Measurements from ENCODE around the gene CD72.

Gene CD72

DNA sequence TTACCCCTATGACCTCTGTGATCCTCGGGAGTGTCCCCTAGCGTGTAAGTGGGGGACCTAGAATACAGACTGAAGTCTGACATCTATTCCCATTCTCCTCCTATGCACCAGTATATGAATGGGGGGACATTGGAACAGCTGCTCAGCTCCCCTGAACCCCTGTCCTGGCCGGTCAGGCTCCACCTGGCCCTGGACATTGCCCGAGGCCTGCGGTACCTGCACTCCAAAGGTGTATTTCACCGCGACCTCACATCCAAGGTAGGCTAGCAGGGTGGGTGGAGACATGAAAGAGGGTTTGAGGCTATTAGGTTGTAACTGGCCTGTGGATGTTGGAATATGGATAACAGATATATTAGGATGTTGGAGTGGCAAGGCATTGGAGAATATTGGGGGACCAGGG, 11.5 kb downstream of the CD72 start:
- TF ChIP-seq, protein P1, sequence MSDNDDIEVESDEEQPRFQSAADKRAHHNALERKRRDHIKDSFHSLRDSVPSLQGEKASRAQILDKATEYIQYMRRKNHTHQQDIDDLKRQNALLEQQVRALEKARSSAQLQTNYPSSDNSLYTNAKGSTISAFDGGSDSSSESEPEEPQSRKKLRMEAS (IDR thresholded peaks at IDR 0.05; ENCODE audit: low read depth, low read length) = no peak
- no peak for TF ChIP-seq MYC (IDR thresholded peaks at IDR 0.05; ENCODE audit: low read depth, low read length)
- TF ChIP-seq, protein P2, sequence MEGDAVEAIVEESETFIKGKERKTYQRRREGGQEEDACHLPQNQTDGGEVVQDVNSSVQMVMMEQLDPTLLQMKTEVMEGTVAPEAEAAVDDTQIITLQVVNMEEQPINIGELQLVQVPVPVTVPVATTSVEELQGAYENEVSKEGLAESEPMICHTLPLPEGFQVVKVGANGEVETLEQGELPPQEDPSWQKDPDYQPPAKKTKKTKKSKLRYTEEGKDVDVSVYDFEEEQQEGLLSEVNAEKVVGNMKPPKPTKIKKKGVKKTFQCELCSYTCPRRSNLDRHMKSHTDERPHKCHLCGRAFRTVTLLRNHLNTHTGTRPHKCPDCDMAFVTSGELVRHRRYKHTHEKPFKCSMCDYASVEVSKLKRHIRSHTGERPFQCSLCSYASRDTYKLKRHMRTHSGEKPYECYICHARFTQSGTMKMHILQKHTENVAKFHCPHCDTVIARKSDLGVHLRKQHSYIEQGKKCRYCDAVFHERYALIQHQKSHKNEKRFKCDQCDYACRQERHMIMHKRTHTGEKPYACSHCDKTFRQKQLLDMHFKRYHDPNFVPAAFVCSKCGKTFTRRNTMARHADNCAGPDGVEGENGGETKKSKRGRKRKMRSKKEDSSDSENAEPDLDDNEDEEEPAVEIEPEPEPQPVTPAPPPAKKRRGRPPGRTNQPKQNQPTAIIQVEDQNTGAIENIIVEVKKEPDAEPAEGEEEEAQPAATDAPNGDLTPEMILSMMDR (IDR thresholded peaks at IDR 0.05; ENCODE audit: low read depth, low read length) = no peak
- no peak for TF ChIP-seq POLR2A (IDR thresholded peaks at IDR 0.05; ENCODE audit: extremely low read depth, insufficient read length)
- no peak overlapping the region for H3K4me3 ChIP-seq (ENCODE audit: low read depth, low read length)
- no peak for DNase-seq (ENCODE audit: low read depth)

DNA sequence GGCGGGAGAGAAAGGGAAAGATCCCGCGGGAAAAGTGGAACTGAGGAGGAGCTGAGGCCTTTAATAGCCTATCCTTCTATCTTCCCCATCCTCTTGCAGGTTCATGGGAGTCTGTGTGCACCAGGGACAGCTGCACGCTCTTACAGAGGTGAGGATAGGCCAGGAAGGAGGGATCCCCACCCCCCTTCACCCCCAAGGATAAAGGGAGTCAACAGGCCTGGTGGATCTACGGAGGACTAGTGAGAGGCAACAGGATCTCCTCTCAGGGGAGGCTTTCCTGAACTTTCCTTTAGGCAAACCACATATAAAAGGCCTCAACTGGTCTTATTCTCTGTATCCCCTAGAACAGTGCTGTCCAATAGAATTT, 12.1 kb downstream of the CD72 start:
- peak overlapping the region; percentile 58 for H3K4me3 ChIP-seq (ENCODE audit: low read depth, low read length)
- peak; percentile 39 for DNase-seq (ENCODE audit: low read depth)
- TF ChIP-seq MYC (IDR thresholded peaks at IDR 0.05; ENCODE audit: low read depth, low read length) (no peak), POLR2A (IDR thresholded peaks at IDR 0.05; ENCODE audit: extremely low read depth, insufficient read length) (no peak)
- TF ChIP-seq, protein P2 (IDR thresholded peaks at IDR 0.05; ENCODE audit: low read depth, low read length) = no peak
- TF ChIP-seq, protein P1 (IDR thresholded peaks at IDR 0.05; ENCODE audit: low read depth, low read length) = no peak

DNA sequence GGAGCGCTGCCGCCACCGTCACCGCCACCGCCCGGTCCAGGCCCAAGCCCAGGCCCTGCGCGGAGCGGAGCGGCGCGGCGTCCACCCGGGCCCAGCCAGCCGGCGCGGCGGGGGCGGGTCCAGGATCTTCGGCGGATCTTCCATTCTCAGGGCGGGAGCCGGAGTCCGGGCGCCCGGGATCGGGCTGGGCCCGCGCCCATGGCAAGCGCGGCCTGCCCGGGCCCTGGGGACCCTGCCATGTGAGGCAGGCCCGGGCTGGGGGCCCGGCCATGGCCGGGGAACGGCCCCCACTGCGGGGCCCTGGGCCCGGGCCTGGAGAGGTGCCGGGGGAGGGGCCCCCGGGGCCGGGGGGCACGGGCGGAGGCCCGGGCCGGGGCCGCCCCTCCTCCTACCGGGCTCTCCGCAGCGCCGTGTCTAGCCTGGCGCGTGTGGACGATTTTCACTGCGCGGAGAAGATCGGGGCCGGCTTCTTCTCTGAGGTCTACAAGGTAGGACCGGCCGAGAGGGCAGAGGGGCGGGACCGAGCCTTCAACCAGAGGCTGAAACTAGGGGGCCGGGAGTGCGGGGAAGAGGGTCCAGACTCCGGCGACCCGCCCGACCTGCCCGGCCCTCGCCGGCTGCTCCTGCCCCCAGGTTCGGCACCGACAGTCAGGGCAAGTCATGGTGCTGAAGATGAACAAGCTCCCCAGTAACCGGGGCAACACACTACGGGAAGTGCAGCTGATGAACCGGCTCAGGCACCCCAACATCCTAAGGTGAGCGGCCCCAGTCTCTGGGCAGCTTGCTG, 12.7 kb downstream of the CD72 start:
- TF ChIP-seq, protein P2 (IDR thresholded peaks at IDR 0.05; ENCODE audit: low read depth, low read length) = no peak
- TF ChIP-seq, protein P1 (IDR thresholded peaks at IDR 0.05; ENCODE audit: low read depth, low read length) = no peak
- TF ChIP-seq MYC (IDR thresholded peaks at IDR 0.05; ENCODE audit: low read depth, low read length) = no peak
- no peak for TF ChIP-seq POLR2A (IDR thresholded peaks at IDR 0.05; ENCODE audit: extremely low read depth, insufficient read length)
- peak; percentile 63 for DNase-seq (ENCODE audit: low read depth)

DNA sequence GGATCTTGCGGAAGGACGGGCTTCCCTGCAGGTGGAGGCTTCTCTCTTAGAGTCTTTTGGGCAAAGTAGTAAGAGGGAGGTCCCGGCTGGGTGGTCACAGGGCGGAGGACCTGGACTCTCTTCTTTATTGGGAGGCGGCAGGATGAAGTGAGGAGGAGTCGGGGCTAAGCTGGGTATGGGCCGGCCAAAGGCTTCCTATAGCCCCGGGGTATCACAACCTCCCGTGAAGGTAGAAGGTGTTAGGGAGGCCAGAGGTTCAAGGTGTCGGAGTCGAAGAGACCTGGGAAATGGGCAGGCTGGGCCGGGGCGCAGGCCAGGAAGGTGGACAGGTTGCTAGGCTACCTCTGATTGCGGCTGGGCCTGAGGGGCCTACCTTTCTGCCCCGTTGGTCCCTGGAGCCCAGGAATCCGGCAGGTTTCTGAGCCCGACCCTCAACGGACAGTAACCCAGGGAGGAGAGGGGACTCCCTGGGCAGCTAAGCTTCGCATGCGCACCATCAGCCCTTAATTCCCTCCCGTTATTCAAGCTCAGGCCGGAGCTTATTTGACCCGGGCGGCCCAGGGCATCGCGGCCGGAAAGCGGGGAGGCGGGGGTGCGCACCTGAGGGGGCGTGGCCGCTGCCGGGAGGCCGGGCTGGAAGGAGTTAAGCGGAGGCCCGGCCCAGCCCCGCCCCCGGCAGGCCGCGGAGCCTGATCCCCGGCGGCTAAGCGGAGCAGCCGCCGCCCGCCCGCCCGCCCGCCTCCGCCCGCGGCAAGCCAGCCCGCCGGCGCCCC, 13.4 kb downstream of the CD72 start, which contains the start of gene TESK1:
Gene TESK1 (plus strand): TSS at position 685 of the 773 bp plus-strand sequence. CDS start 358 bp downstream, outside the sequence.
- TF ChIP-seq, protein P2 (IDR thresholded peaks at IDR 0.05; ENCODE audit: low read depth, low read length) = no peak
- TF ChIP-seq, protein P1 (IDR thresholded peaks at IDR 0.05; ENCODE audit: low read depth, low read length) = no peak
- TF ChIP-seq MYC (IDR thresholded peaks at IDR 0.05; ENCODE audit: low read depth, low read length) = no peak
- no peak for TF ChIP-seq POLR2A (IDR thresholded peaks at IDR 0.05; ENCODE audit: extremely low read depth, insufficient read length)
- H3K4me3 ChIP-seq (ENCODE audit: low read depth, low read length) = peak within 1 kb of the TSS; percentile 67

More for the DNA sequence above, 12.7 kb downstream of the CD72 start:
- peak overlapping the region; percentile 58 for H3K4me3 ChIP-seq (ENCODE audit: low read depth, low read length)

DNA sequence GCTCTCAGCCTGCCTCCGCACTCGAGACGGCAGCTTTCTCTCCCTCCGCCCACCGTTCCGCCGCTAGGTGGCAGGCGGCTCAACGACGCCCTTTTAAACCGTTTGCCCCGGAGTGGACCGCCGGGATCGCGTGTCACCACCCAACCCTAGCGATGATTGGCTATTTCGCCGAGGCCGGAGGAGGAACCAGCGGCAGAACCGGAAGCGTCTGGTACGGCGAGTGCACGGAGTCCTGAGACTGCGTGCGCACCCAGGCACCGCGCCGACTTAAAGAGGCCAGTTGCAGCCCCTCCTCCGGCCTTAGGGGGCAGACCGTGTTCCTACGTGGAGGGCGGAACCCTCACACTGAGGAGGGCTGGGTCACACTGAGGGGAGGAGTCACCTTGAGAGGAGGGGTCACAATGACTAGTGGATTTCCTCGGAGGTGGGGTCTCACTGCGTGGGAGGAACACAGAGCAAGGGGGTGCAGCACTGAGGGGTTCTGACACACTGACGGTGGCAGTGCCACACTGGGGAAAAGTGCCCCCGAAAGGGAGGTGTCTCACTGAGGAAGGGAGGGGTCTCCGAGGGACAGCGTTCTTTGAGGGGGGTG, 14.1 kb downstream of the CD72 start:
- H3K4me3 ChIP-seq (ENCODE audit: low read depth, low read length) = peak overlapping the region; percentile 68
- TF ChIP-seq POLR2A (IDR thresholded peaks at IDR 0.05; ENCODE audit: extremely low read depth, insufficient read length) (peak; percentile 44), MYC (IDR thresholded peaks at IDR 0.05; ENCODE audit: low read depth, low read length) (peak; percentile 72; the same call in 1 of the 2 replicates)
- TF ChIP-seq, protein P1 (IDR thresholded peaks at IDR 0.05; ENCODE audit: low read depth, low read length) = peak; percentile 63; the same call in 1 of the 2 replicates
- TF ChIP-seq, protein P2 (IDR thresholded peaks at IDR 0.05; ENCODE audit: low read depth, low read length) = peak; percentile 92
- peak; percentile 100 for DNase-seq (ENCODE audit: low read depth)

More for the DNA sequence above, 13.4 kb downstream of the CD72 start, which contains the start of gene TESK1:
- DNase-seq (ENCODE audit: low read depth) = peak; percentile 87

Data from NB4 (cell line).